ENCODE data around the gene TRAPPC3. TPM values are rescaled to one million over a fixed set of nuclear protein-coding genes. Genes with fewer than 3 reads are reported as not detected.
"Not testable (repeated sequence)": the region's sequence is repeated elsewhere in the genome, so short reads cannot be mapped to it uniquely, and the experiment has no call there.

TRAPPC3 gene
- total RNA-seq, 1 donor from 2014 or later: 65.0 TPM

DNA sequence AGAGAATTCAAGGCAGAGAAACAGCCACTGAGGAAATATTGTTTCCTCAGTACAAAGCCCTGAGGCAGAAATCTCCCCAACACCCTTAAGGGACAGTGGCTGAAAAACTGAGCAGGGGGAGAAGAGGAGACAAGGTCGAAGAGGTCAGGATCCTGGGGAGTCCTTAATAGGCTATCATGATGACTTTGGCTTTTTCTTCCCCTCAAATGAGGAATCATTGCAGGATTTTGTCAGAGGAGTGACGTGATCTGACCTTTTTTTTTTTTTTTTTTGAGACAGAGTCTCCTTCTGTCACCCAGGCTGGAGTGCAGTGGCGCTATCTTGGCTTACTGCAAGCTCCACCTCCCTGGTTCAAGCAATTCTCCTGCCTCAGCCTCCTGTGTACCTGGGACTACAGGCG is 16.9 kb upstream of the TRAPPC3 start:
- no peak for ATAC-seq

DNA sequence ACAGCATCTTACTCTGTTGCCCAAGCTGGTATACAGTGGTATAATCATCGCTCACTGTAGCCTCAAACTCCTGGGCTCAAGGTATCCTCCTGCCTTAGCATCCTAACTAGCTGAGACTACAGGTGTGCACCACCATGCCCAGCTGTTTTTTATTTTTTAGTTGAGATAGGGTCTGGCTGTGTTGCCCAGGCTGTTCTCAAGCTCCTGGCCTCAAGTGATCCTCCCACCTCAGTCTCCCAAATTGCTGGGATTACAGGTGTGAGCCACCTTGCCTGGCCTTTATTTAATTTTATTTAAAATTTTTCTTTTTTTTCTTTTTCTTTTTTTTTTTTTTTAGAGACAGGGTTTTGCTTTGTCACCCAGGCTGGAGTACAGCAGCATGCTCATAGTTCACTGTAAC is 15.9 kb upstream of the TRAPPC3 start:
- no peak for ATAC-seq

DNA sequence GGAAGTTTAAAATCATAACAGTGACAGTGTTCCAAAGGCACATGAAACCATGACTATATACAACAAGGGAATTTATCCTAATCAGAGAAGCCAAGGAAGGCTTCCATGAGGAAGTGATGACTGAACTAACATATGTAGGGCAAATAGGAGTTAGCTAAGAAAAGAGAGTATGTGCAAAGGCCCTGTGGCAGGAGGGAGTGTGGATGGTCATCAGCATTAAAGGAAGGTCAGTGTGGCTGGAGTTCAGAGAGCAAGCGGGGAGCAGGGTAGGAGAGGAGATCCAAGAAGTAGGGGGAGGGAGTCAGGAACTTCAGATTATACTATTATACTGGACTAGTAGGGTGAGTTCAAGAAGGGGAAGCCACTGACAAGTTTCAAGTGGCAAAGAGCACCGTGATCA is 15.1 kb upstream of the TRAPPC3 start:
- ATAC-seq: no peak

DNA sequence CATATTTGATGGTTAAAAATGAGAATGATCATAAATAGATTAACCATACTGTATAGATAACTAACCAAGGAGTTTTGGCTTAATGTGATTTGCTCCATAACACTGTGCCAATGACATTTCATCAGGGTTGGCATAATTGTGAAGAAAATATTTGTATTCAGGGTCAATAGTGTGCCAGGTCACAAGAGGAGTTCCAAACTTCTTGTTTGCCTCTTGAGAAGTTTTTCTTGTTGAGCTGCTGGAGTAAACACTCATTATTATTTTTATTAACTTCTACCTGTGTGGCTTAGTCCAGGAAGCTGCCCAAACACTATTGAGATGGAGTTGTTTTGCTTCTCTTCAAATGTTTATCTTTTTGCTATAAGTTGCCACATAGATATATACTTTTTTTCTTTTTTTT is 14.1 kb upstream of the TRAPPC3 start:
- no peak for ATAC-seq

- ATAC-seq: no peak
These were observed 13.5 kb upstream of the TRAPPC3 start for GRCh38 chr1:36162680-36163239.

- ATAC-seq: peak; percentile 75
These were observed 12.6 kb upstream of the TRAPPC3 start for GRCh38 chr1:36161641-36162531.

- peak; percentile 20 for ATAC-seq
These were observed 11.7 kb upstream of the TRAPPC3 start for GRCh38 chr1:36160949-36161485.

- ATAC-seq: no peak
These were observed 11.2 kb upstream of the TRAPPC3 start for GRCh38 chr1:36160388-36160948.

- ATAC-seq: no peak
These were observed 10.5 kb upstream of the TRAPPC3 start for GRCh38 chr1:36159614-36160387.

GRCh38 chr1:36158827-36159252 is 9.6 kb upstream of the TRAPPC3 start:
- not testable (repeated sequence) for ATAC-seq

DNA sequence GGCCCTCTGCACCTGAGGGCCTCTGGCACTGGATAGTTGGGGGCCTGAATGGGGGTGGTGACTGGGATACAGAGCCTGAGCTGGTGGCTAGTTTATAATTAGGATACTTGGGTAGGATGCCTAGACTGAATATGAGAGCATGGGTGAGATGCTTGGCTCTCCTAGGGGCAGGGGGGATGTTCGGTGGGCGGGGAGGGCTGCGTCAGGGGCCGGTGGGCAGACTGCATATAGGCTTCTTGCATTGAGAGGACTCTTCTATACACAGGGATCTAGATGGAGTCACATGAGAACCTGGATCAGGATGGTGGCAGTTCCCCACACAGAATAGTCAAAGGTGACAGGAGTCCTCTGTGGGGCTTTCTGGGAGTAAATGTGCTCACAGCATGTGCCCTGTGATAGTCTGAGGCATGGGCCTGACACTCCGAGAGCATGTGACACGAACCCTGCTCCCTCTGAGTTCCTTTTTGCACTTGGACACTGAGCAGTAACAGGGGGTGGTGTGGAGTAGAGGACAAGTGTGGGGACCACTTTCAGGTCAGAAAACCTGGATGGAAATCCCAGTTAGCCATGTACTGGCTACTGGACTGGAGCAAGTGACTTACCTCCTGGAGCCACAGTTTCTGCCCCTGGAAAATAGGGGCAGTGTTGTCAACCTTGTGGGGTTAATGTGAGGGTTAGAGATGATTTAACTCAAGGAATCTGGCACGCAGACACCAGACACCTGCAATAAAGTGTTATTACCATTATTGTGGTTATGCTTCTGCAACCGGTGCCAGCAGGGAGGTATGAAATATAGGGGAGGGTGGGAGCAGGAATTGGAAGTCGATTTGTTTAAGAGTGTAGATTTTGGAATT is 8.9 kb upstream of the TRAPPC3 start:
- ATAC-seq: no peak

GRCh38 chr1:36157115-36157903 is 8.0 kb upstream of the TRAPPC3 start:
- peak; percentile 1 for ATAC-seq

- ATAC-seq: peak; percentile 4
These were observed 7.2 kb upstream of the TRAPPC3 start for GRCh38 chr1:36156329-36157114.

GRCh38 chr1:36155408-36156328 is 6.4 kb upstream of the TRAPPC3 start, which contains the start of gene MAP7D1:
Gene MAP7D1 (plus strand): TSS chr1:36156160. CDS start chr1:36156418, 258 bp downstream.
- ATAC-seq: peak; percentile 73

- no peak for ATAC-seq
These were observed 5.6 kb upstream of the TRAPPC3 start for GRCh38 chr1:36154765-36155407.

DNA sequence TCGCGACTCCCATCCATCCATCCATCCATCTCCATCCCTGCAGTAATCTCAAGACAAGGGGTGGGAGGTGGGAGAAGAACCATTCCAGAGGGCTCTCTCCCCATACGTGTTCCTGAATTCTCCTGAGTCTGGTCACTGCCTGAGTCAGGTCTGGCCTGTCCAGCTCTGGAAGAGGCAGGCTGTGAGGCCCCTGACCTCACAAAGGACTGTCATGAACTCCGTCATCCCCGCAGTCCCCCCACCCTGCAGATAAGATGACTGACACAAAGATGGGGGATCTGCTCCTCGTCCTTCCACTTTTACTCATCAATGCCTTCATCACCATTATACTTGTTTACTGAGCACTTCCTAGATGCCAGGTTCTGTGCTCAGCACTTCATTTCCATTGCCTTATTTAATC is 5.0 kb upstream of the TRAPPC3 start:
- no peak for ATAC-seq

DNA sequence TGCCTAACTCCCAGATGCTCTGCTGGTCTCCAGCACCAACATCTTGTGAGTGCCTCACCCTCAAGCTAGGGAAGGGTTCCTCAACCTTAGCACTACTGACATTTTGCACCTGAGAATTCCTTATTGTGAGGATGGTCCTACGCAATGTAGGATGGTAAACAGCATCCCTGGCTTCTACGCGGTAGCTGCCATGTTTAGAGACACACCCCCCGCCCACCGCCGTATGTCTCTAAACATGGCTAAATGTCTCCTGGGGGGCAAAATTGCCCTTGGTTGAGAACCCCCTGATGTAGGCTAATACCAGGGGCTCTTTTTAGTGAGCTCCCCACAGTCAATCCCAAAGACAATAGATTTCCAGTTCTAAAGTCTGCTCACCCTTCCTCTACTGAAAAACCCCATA is 4.2 kb upstream of the TRAPPC3 start:
- no peak for ATAC-seq

DNA sequence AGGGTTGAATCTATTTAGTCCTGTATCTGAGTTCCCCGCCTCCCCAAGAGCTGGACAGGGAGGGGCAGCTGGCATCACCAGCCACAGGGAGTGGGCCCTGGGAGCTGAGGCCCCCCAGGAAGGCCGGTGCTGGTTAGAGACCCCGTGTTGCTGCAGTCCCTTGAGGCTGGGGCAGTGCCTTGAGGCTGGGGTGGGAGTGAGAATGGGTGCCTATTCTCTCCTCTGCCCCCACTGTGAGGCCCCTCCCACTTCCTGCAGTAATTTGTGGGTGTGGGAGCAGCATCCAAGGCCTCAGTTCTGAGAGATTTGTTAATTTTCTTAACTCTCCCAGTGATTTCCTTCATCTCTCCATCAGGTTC is 2.5 kb upstream of the TRAPPC3 start:
- ATAC-seq: no peak

All from esophagus mucosa (tissue), 1 donor.